SK-N-MC (cell line): ENCODE measurements around the gene CPZ.

Source experiments
- EZH2 ChIP-seq: fragments of 200-600 bp; sonication (generic); IDR thresholded peaks from one replicate; pipeline ENCODE4 v1.6.1; 2017; ENCODE audit warnings: antibody characterized with exemption
- POLR2AphosphoS5 ChIP-seq: IDR thresholded peaks from 2 replicates; pipeline ENCODE4 v1.6.1; 2012; ENCODE audit warnings: mild to moderate bottlenecking, low read depth, low read length, borderline replicate concordance

- TF ChIP-seq EZH2 (no peak), POLR2AphosphoS5 (no peak)
These were observed 64.3 kb downstream of the CPZ start for GRCh38 chr4:8656711-8657380.
